CD14-positive monocyte (primary cell): ENCODE measurements around the gene WHRN. TPM values are rescaled to one million over a fixed set of nuclear protein-coding genes. Genes with fewer than 3 reads are reported as not detected.

ENCODE experiments used
- DNase-seq, 3 donors: peaks; one replicate each; pipeline ENCODE4 v3.0.0-alpha.2; 2011 to 2022
- H2AFZ ChIP-seq: 2 replicates; pipeline ENCODE4 v1.6.0; 2012; ENCODE audit warnings: mild to moderate bottlenecking, low read depth, low read length, inconsistent platforms; ENCODE audit not compliant: insufficient read depth, poor library complexity, severe bottlenecking
- H3K27ac ChIP-seq, 2 donors: 1 replicate in 1 of 2; 2 replicates in 1 of 2; pipeline ENCODE4 v1.5.1; 2012 to 2013; ENCODE audit warnings: low read length in 2 of 2, control low read depth in 1 of 2, inconsistent platforms in 1 of 2, low read depth in 1 of 2, mild to moderate bottlenecking in 1 of 2
- H3K27me3 ChIP-seq, 2 donors: one replicate each; pipeline versions ENCODE4 v1.6.0 to v1.6.1; 2011 to 2013; ENCODE audit warnings: low read length in 2 of 2; ENCODE audit not compliant: control insufficient read depth in 2 of 2, insufficient read depth in 2 of 2
- H3K36me3 ChIP-seq, 2 donors: replicated peaks in 1 of 2; 1 replicate in 1 of 2; 2 replicates in 1 of 2; pipeline versions ENCODE4 v1.5.1 to v1.6.1; 2012 to 2013; ENCODE audit warnings: low read length in 2 of 2, control low read depth in 1 of 2, inconsistent platforms in 1 of 2, mild to moderate bottlenecking in 1 of 2; ENCODE audit not compliant: insufficient read depth in 2 of 2, control insufficient read depth in 1 of 2
- H3K4me1 ChIP-seq, 2 donors: 1 replicate in 1 of 2; 2 replicates in 1 of 2; pipeline versions ENCODE4 v1.5.1 to v1.6.1; 2012 to 2013; ENCODE audit warnings: low read length in 2 of 2, control low read depth in 1 of 2, inconsistent platforms in 1 of 2, mild to moderate bottlenecking in 1 of 2, moderate library complexity in 1 of 2; ENCODE audit not compliant: insufficient read depth in 2 of 2, control insufficient read depth in 1 of 2
- H3K4me2 ChIP-seq: replicated peaks from 2 replicates; pipeline ENCODE3; 2012; ENCODE audit warnings: low read length, moderate library complexity, mild to moderate bottlenecking; ENCODE audit not compliant: poor library complexity, severe bottlenecking; ENCODE audit errors: extremely low read depth
- H3K4me3 ChIP-seq, 3 experiments: fragments of 200-600 bp in 1 of 3; sonication (generic) in 1 of 3; replicated peaks in 1 of 3; 1 replicate in 2 of 3; 2 replicates in 1 of 3; pipeline ENCODE4 v1.5.1; 2011 to 2013; ENCODE audit warnings: low read length in 3 of 3, mild to moderate bottlenecking in 3 of 3, control low read depth in 2 of 3, low read depth in 2 of 3, inconsistent platforms in 1 of 3, moderate library complexity in 1 of 3
- H3K79me2 ChIP-seq: 2 replicates; pipeline ENCODE4 v1.6.0; 2012; ENCODE audit warnings: mild to moderate bottlenecking, control low read depth, inconsistent platforms, low read length, moderate library complexity; ENCODE audit not compliant: insufficient read depth
- H3K9ac ChIP-seq: 2 replicates; pipeline ENCODE4 v1.6.0; 2017; ENCODE audit warnings: low read length, mild to moderate bottlenecking; ENCODE audit not compliant: insufficient read depth, poor library complexity, severe bottlenecking
- H3K9me3 ChIP-seq, 2 donors: replicated peaks in 1 of 2; 1 replicate in 1 of 2; 2 replicates in 1 of 2; pipeline versions ENCODE4 v1.5.1 to v1.6.1; 2012 to 2013; ENCODE audit warnings: low read length in 2 of 2, control low read depth in 1 of 2; ENCODE audit not compliant: control insufficient read depth in 1 of 2, insufficient read depth in 1 of 2
- H4K20me1 ChIP-seq: 2 replicates; pipeline ENCODE4 v1.6.0; 2012; ENCODE audit warnings: mild to moderate bottlenecking, low read length, control low read depth, moderate library complexity; ENCODE audit not compliant: insufficient read depth
- H3K27ac Mint-ChIP-seq, 7 donors: one replicate each; pipeline ENCODE4 v1.8.0; 2020; ENCODE audit warnings: mild to moderate bottlenecking in 7 of 7, mixed read lengths in 7 of 7, moderate library complexity in 6 of 7, inconsistent platforms in 2 of 7
- H3K27me3 Mint-ChIP-seq, 3 donors: one replicate each; pipeline ENCODE4 v1.8.0; 2021 to 2022; ENCODE audit warnings: low read depth in 3 of 3, mild to moderate bottlenecking in 3 of 3, mixed read lengths in 3 of 3, moderate library complexity in 3 of 3, inconsistent platforms in 1 of 3
- H3K36me3 Mint-ChIP-seq, 2 donors: one replicate each; pipeline ENCODE4 v1.8.0; 2020; ENCODE audit warnings: mixed read lengths in 2 of 2, inconsistent platforms in 1 of 2, mild to moderate bottlenecking in 1 of 2
- H3K4me1 Mint-ChIP-seq: one replicate; pipeline ENCODE4 v1.8.0; 2020; ENCODE audit warnings: mild to moderate bottlenecking, mixed read lengths
- H3K4me3 Mint-ChIP-seq, 2 donors: one replicate each; pipeline ENCODE4 v1.8.0; 2020; ENCODE audit warnings: mild to moderate bottlenecking in 2 of 2, mixed read lengths in 2 of 2, moderate library complexity in 1 of 2
- H3K9me3 Mint-ChIP-seq, 7 donors: one replicate each; pipeline ENCODE4 v1.8.0; 2020 to 2022; ENCODE audit warnings: mixed read lengths in 7 of 7, mild to moderate bottlenecking in 6 of 7, moderate library complexity in 6 of 7, inconsistent platforms in 2 of 7
- CTCF ChIP-seq: fragments of 200-600 bp; IDR thresholded peaks from one replicate; pipeline ENCODE4 v1.8.0; 2022; ENCODE audit warnings: antibody characterized with exemption, mild to moderate bottlenecking
- WGBS: methylation state at CpG from one replicate; pipeline ENCODE4 v1.1.5; 2013; ENCODE audit warnings: missing lambda C conversion rate; ENCODE audit not compliant: insufficient coverage; 5-methylcytosine and 5-hydroxymethylcytosine counted together
- intact Hi-C, 2 donors: fragments of 100-400 bp; cut with micrococcal nuclease; formaldehyde crosslinking; loops; one replicate each; pipeline versions ENCODE4 v1.15.0 to v1.15.1; 2023
- polyA plus RNA-seq, 3 donors: library from polyadenylated mRNA; depleted of rRNA in 1 of 3; unstranded in 2 of 3; stranded (reverse) in 1 of 3; fragments of 300-500 nt in 2 of 3; fragments of >200 nt in 1 of 3; fragmentation: Illumina TruSeq in 2 of 3; gene quantifications; 1 replicate in 2 of 3; 2 replicates in 1 of 3; pipeline ENCODE4 v1.2.3, GENCODE V29; 2012 to 2021

WHRN gene
- polyA plus RNA-seq, 3 donors = 0.13 to 0.59 (median 0.30) TPM

- Mint-ChIP-seq H3K27ac (peak overlapping the region in 1 of 7 donors; percentile 62), H3K36me3 (no peaks in the 10 kb centered on the region)
- H2AFZ ChIP-seq = no peak overlapping the region
Observed at GRCh38 chr9:114487607-114488300, 17.5 kb downstream of the WHRN start.

More at GRCh38 chr9:114487607-114488300, 17.5 kb downstream of the WHRN start:
- Histone ChIP-seq H3K27me3 (no peaks in the 10 kb centered on the region), H3K79me2 (no peaks in the 10 kb centered on the region), H3K9me3 (no peaks in the 10 kb centered on the region), H3K36me3 (no peaks in the 10 kb centered on the region), H3K4me2 (no peak overlapping the region), H4K20me1 (no peaks in the 10 kb centered on the region), H3K4me3 (no peak overlapping the region), H3K9ac (no peak overlapping the region), H3K27ac (no peak overlapping the region), H3K4me1 (peaks cover 13 to 15% of the 10 kb centered on the region in 2 donors)
- Mint-ChIP-seq H3K4me1 (peaks cover 25% of the 10 kb centered on the region), H3K27me3 (peaks cover 0 to 6% (median 2%) of the 10 kb centered on the region in 3 donors), H3K9me3 (no peaks in the 10 kb centered on the region), H3K4me3 (no peak overlapping the region)
- WGBS = 94% methylated on average over 3 of the region's 6 CpGs
- peak; percentile 58 to 74 (median 62) for DNase-seq
- TF ChIP-seq CTCF = peak; percentile 94
- intact Hi-C loops = loop anchor here (2.0 to 10.0 kb wide), 6 partner anchors 80 to 165 kb away; partner anchors contain the start of gene TMEM268 (in 1 of the 2)
